GM12891 (cell line): ENCODE data around the gene KLF5.

ENCODE experiments used
- PAX5 ChIP-seq: IDR thresholded peaks from 2 replicates; pipeline ENCODE4 v1.6.1; 2011; ENCODE audit warnings: low read length, moderate library complexity, mild to moderate bottlenecking; ENCODE audit not compliant: insufficient read depth, severe bottlenecking
- POLR2A ChIP-seq: IDR thresholded peaks from 2 replicates; pipeline ENCODE4 v1.6.1; 2011; ENCODE audit warnings: low read depth, low read length, control low read depth
- POLR2AphosphoS5 ChIP-seq: IDR thresholded peaks from 2 replicates; pipeline ENCODE4 v1.6.1; 2011; ENCODE audit warnings: low read depth, low read length, control low read depth
- POU2F2 ChIP-seq: IDR thresholded peaks from 2 replicates; pipeline ENCODE4 v1.6.1; 2011; ENCODE audit warnings: low read depth, mild to moderate bottlenecking, control low read depth, low read length, moderate library complexity
- SPI1 ChIP-seq: IDR thresholded peaks from 2 replicates; pipeline ENCODE4 v1.6.1; 2011; ENCODE audit warnings: low read depth, low read length, control low read depth
- TAF1 ChIP-seq: IDR thresholded peaks from 2 replicates; pipeline ENCODE4 v1.6.1; 2011; ENCODE audit warnings: low read depth, low read length, control low read depth

- TF ChIP-seq POLR2A (no peak), POLR2AphosphoS5 (no peak), TAF1 (no peak), PAX5 (no peak), SPI1 (no peak), POU2F2 (no peak)
Measured at GRCh38 chr13:73057284-73058063, 1.3 kb upstream of the KLF5 start.
